Esophagus squamous epithelium (tissue), 4 donors: ENCODE measurements around the gene EEIG2.

Experiments
- CTCF ChIP-seq, 6 experiments: fragments of 450-650 bp in 4 of 6; fragments of 200-600 bp in 2 of 6; sonication (generic) in 2 of 6; IDR thresholded peaks; one replicate each; pipeline ENCODE4 v1.5.1; 2016 to 2019; ENCODE audit warnings: antibody characterized with exemption in 6 of 6, mild to moderate bottlenecking in 4 of 6, moderate library complexity in 4 of 6
- POLR2A ChIP-seq, 4 donors: fragments of 450-650 bp; IDR thresholded peaks; one replicate each; pipeline ENCODE4 v1.6.1; 2017; ENCODE audit warnings: antibody characterized with exemption in 4 of 4, mild to moderate bottlenecking in 4 of 4, moderate library complexity in 3 of 4

GRCh38 chr1:108565512-108565911 is 5.6 kb downstream of the EEIG2 start:
- no peak for TF ChIP-seq CTCF (IDR thresholded peaks at IDR 0.05)
- TF ChIP-seq POLR2A (IDR thresholded peaks at IDR 0.05): no peak
